ENCODE measurements around the gene RBBP8NL. TPM values are rescaled to one million over a fixed set of nuclear protein-coding genes. Genes with fewer than 3 reads are reported as not detected.

RBBP8NL gene
- total and polyA plus RNA-seq, 9 of the 15 experiments (the other 6 are each of a cell fraction or from before 2014, with no cell fraction given) = not detected

DNA sequence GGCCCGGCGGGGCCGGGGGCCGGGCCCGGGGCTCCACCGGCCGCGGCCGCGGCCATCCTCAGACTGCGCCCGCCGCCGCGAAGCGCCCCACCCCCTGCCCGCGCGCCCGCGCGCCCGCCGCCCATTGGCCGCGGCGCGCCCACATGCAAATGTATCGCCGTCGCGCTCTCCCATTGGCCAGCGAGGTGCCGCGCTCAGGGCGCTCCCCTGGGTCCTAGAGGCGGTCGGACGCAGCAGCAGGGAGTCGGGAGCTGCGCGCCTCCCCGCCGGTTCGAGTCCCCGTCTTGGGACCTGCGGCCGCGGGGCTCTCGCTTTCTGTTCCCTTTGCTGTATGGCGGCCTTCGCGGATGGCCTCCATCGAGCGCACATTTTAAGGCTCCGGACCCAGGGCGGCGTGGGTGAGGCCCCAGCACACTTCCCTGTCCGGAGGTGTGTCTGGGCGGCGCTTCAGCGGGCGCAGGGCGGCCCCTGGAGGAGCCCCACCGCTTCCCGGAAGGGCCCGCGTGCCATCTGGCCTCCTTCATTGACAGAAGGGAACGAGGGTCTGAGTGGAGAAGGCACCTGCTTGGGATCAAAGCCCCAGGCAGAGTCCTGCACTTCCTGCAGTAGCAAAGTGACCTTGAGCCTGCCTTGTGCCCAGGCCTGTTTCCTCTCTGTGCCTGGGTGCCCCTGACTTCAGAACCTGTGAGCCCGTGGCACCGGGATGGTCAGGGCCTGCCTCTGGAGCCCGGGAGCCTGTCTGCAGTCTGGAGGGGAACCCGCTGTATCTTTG, 19.9 kb downstream of the RBBP8NL start, which contains the start of gene CABLES2 (continued):
- no peak for TF ChIP-seq ZNF347 (CRISPR knock-in tag; IDR thresholded peaks at IDR 0.05; ENCODE audit: low read depth)
- TF ChIP-seq NR4A1 (CRISPR knock-in tag; IDR thresholded peaks at IDR 0.05) = no peak
- peak; percentile 52; the same call in 1 of the 2 replicates for TF ChIP-seq NR4A1 (tag; IDR thresholded peaks at IDR 0.05)
- no peak for TF ChIP-seq NCOA2 (IDR thresholded peaks at IDR 0.05; ENCODE audit: partially characterized antibody in 2 of 2)
- no peak for TF ChIP-seq NFATC3 (IDR thresholded peaks at IDR 0.05)
- TF ChIP-seq MEIS2 (IDR thresholded peaks at IDR 0.05; ENCODE audit: partially characterized antibody) = no peak
- no peak for TF ChIP-seq ZNF316 (IDR thresholded peaks at IDR 0.05)
- no peak for TF ChIP-seq SNIP1 (IDR thresholded peaks at IDR 0.05; ENCODE audit: low read depth)
- TF ChIP-seq ETV6 (IDR thresholded peaks at IDR 0.05; ENCODE audit: borderline replicate concordance in 1 of 2, low read depth in 2 of 2, low read length in 1 of 2) = peak; percentile 34 to 42; a peak in 2 of 4 replicates
- TF ChIP-seq ETV6 (CRISPR knock-in tag; IDR thresholded peaks at IDR 0.05; ENCODE audit: borderline replicate concordance) = no peak
- TF ChIP-seq KAT7 (CRISPR knock-in tag; IDR thresholded peaks at IDR 0.05; ENCODE audit: borderline replicate concordance) = 0 out of 2 replicates have a peak, but pooled peaks have one; percentile 22
- 0 out of 2 replicates have a peak, but pooled peaks have one; percentile 3 for TF ChIP-seq MXI1 (IDR thresholded peaks at IDR 0.05; ENCODE audit: low read depth, low read length)
- no peak for TF ChIP-seq PHTF2 (CRISPR knock-in tag; IDR thresholded peaks at IDR 0.05)
- no peak for TF ChIP-seq RBM39 (optimal IDR thresholded peaks at IDR 0.05; ENCODE audit: low read depth, low read length)
- no peak; the same call in 1 of the 2 replicates for TF ChIP-seq ZNF263 (CRISPR knock-in tag; IDR thresholded peaks at IDR 0.05; ENCODE audit: borderline replicate concordance)
- TF ChIP-seq, protein P1, sequence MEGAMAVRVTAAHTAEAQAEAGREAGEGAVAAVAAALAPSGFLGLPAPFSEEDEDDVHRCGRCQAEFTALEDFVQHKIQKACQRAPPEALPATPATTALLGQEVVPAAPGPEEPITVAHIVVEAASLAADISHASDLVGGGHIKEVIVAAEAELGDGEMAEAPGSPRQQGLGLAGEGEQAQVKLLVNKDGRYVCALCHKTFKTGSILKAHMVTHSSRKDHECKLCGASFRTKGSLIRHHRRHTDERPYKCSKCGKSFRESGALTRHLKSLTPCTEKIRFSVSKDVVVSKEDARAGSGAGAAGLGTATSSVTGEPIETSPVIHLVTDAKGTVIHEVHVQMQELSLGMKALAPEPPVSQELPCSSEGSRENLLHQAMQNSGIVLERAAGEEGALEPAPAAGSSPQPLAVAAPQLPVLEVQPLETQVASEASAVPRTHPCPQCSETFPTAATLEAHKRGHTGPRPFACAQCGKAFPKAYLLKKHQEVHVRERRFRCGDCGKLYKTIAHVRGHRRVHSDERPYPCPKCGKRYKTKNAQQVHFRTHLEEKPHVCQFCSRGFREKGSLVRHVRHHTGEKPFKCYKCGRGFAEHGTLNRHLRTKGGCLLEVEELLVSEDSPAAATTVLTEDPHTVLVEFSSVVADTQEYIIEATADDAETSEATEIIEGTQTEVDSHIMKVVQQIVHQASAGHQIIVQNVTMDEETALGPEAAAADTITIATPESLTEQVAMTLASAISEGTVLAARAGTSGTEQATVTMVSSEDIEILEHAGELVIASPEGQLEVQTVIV (CRISPR knock-in tag; IDR thresholded peaks at IDR 0.05; ENCODE audit: borderline replicate concordance) = no peak
- peak; percentile 95 for TF ChIP-seq GTF3C2 (IDR thresholded peaks at IDR 0.05; ENCODE audit: borderline replicate concordance, extremely low read depth, insufficient read length)
- TF ChIP-seq HCFC1 (IDR thresholded peaks at IDR 0.05; ENCODE audit: low read depth, low read length) = no peak; the same call in 1 of the 2 replicates
- 0 out of 2 replicates have a peak, but pooled peaks have one; percentile 51 for TF ChIP-seq ZNF431 (CRISPR knock-in tag; IDR thresholded peaks at IDR 0.05)
- no peak for TF ChIP-seq KLF10 (CRISPR knock-in tag; IDR thresholded peaks at IDR 0.05)
- no peak for TF ChIP-seq SAFB (IDR thresholded peaks at IDR 0.05; ENCODE audit: borderline replicate concordance, low read depth, low read length)
- no peak for TF ChIP-seq ZNF780A (CRISPR knock-in tag; IDR thresholded peaks at IDR 0.05)
- TF ChIP-seq, protein P2, sequence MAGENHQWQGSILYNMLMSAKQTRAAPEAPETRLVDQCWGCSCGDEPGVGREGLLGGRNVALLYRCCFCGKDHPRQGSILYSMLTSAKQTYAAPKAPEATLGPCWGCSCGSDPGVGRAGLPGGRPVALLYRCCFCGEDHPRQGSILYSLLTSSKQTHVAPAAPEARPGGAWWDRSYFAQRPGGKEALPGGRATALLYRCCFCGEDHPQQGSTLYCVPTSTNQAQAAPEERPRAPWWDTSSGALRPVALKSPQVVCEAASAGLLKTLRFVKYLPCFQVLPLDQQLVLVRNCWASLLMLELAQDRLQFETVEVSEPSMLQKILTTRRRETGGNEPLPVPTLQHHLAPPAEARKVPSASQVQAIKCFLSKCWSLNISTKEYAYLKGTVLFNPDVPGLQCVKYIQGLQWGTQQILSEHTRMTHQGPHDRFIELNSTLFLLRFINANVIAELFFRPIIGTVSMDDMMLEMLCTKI (IDR thresholded peaks at IDR 0.05; ENCODE audit: partially characterized antibody) = no peak

All from K562 (cell line).